HepG2 (cell line): ENCODE measurements around the gene IFT88. TPM values are rescaled to one million over a fixed set of nuclear protein-coding genes. Genes with fewer than 3 reads are reported as not detected.

Experiments
- DNMT1 ChIP-seq: sonication (generic); formaldehyde crosslinking; IDR thresholded peaks from 2 replicates; pipeline ENCODE4 v1.5.1; 2020; ENCODE audit warnings: mild to moderate bottlenecking, missing genetic modification reagents
- GTF3A ChIP-seq: sonication (generic); formaldehyde crosslinking; conservative IDR thresholded peaks from 2 replicates; pipeline ENCODE4 v1.4.0; 2020; ENCODE audit warnings: mild to moderate bottlenecking, missing genetic modification reagents
- KLF15 ChIP-seq: sonication (generic); formaldehyde crosslinking; IDR thresholded peaks from 2 replicates; pipeline ENCODE4 v1.8.1; 2023; ENCODE audit warnings: borderline replicate concordance, mild to moderate bottlenecking, inconsistent platforms, missing genetic modification reagents, mixed read lengths
- MAFG ChIP-seq: sonication (generic); formaldehyde crosslinking; IDR thresholded peaks from 2 replicates; pipeline ENCODE4 v1.5.1; 2020; ENCODE audit warnings: mild to moderate bottlenecking, missing genetic modification reagents
- NR1H2 ChIP-seq: sonication (generic); formaldehyde crosslinking; IDR thresholded peaks from 2 replicates; pipeline ENCODE4 v1.8.1; 2022; ENCODE audit warnings: low read depth, missing genetic modification reagents, borderline replicate concordance
- NRL ChIP-seq: sonication (generic); formaldehyde crosslinking; IDR thresholded peaks from 2 replicates; pipeline ENCODE4 v1.5.0; 2020; ENCODE audit warnings: missing genetic modification reagents, mild to moderate bottlenecking, moderate library complexity, borderline replicate concordance
- REPIN1 ChIP-seq: sonication (generic); formaldehyde crosslinking; IDR thresholded peaks from 2 replicates; pipeline ENCODE4 v1.8.0; 2022; ENCODE audit warnings: missing genetic modification reagents, low read depth, mild to moderate bottlenecking, borderline replicate concordance
- TBX2 ChIP-seq: sonication (generic); formaldehyde crosslinking; IDR thresholded peaks from 2 replicates; pipeline ENCODE4 v1.5.0; 2020; ENCODE audit warnings: missing genetic modification reagents, mild to moderate bottlenecking, borderline replicate concordance
- THRA ChIP-seq: sonication (generic); formaldehyde crosslinking; IDR thresholded peaks from 2 replicates; pipeline ENCODE4 v1.4.0; 2020; ENCODE audit warnings: missing genetic modification reagents, borderline replicate concordance
- ZNF556 ChIP-seq: sonication (generic); formaldehyde crosslinking; IDR thresholded peaks from 2 replicates; pipeline ENCODE4 v1.4.0; 2020; ENCODE audit warnings: mild to moderate bottlenecking, missing genetic modification reagents, borderline replicate concordance
- ZNF660 ChIP-seq: sonication (generic); formaldehyde crosslinking; IDR thresholded peaks from 2 replicates; pipeline ENCODE4 v1.5.1; 2020; ENCODE audit warnings: mild to moderate bottlenecking, low read depth, missing genetic modification reagents, borderline replicate concordance
- ZNF772 ChIP-seq: sonication (generic); formaldehyde crosslinking; IDR thresholded peaks from 2 replicates; pipeline ENCODE4 v1.5.0; 2020; ENCODE audit warnings: mild to moderate bottlenecking, missing genetic modification reagents
- ZSCAN25 ChIP-seq: sonication (generic); formaldehyde crosslinking; IDR thresholded peaks from 2 replicates; pipeline ENCODE4 v1.8.0; 2022; ENCODE audit warnings: mild to moderate bottlenecking, missing genetic modification reagents
- ZXDC ChIP-seq: sonication (generic); formaldehyde crosslinking; IDR thresholded peaks from 2 replicates; pipeline ENCODE4 v1.5.0; 2020; ENCODE audit warnings: mild to moderate bottlenecking, missing genetic modification reagents
- polyA plus RNA-seq, 8 experiments: library from polyadenylated mRNA; depleted of rRNA in 3 of 8; stranded (reverse) in 7 of 8; unstranded in 1 of 8; fragments of >200 nt; fragmentation: Illumina TruSeq in 4 of 8; extraction: Trizol in 4 of 8; gene quantifications; 2 replicates each; pipeline versions ENCODE4 v1.2.1 to v1.2.3, GENCODE V29; 2011 to 2016; ENCODE audit warnings: low read depth in 4 of 8, missing spikeins in 1 of 8, mixed read lengths in 1 of 8; ENCODE audit not compliant: insufficient read depth in 1 of 8
- total RNA-seq, 5 experiments: library from RNA; depleted of rRNA; stranded (reverse); fragments of >200 nt; fragmentation: Illumina TruSeq; extraction: Trizol; gene quantifications; 2 replicates each; pipeline ENCODE4 v1.2.3, GENCODE V29; 2016; ENCODE audit warnings: low read depth in 1 of 5
- TF ChIP-seq, protein P1 (sequence below): sonication (generic); formaldehyde crosslinking; IDR thresholded peaks from 2 replicates; pipeline ENCODE4 v1.4.0; 2020; ENCODE audit warnings: low read depth, missing genetic modification reagents
- TF ChIP-seq, protein P2 (sequence below): sonication (generic); formaldehyde crosslinking; IDR thresholded peaks from 2 replicates; pipeline ENCODE4 v1.8.1; 2023; ENCODE audit warnings: mild to moderate bottlenecking, missing genetic modification reagents
- TF ChIP-seq, protein P3 (sequence below): sonication (generic); formaldehyde crosslinking; IDR thresholded peaks from 2 replicates; pipeline ENCODE4 v1.4.0; 2020; ENCODE audit warnings: mild to moderate bottlenecking, missing genetic modification reagents

Gene IFT88
- total and polyA plus RNA-seq, 2 of the 13 experiments (the other 11 are each of a cell fraction or from before 2014, with no cell fraction given) = 8.4 to 19.9 TPM

DNA sequence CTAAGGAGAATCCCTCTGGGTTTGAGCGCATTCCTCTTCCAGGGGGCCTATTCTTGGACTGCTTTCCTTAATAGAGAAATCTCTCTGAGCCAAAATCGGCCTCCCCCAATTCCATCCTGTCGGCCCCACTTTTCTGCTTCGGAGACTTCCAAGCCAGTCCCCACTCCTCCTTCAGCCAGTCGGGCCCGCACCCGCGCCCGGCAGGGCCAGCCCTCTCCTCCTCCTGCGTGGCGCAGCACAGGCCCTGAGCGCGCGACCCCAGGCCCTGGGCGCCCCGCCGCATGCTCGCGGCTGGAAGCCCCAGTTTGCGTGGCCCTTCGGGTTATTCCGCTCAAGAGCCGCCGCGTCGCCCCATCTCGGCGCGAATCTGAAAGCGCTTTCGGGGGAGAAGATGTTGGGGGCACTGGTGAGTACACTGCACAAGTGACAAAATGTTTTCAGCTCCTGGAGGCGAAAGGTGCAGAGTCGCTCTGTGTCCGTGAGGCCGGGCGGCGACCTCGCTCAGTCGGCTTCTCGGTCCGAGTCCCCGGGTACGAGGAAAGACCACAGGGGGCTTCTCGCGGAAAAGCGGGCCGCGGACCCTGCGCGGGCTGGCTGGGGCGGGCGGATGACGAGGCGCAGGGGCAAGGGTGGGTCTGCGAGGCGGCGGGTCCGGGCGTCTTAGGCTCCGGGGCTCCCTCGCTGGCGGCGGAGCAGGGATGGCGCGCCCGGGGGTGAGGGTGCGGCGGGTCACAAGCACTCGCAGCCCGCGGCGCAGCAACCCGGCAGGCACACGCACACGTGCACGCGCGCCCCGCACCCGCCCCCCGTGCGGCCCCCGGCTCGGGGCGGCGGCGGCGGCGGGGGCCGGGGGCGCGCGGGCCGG is 136.2 kb downstream of the IFT88 start, which contains the start of gene IL17D (continued):
- TF ChIP-seq NR1H2 (CRISPR knock-in tag) (no peak), KLF15 (CRISPR knock-in tag) (no peak), THRA (CRISPR knock-in tag) (no peak), ZXDC (CRISPR knock-in tag) (no peak), REPIN1 (CRISPR knock-in tag) (no peak), TBX2 (CRISPR knock-in tag) (no peak; the same call in 1 of the 2 replicates), ZNF772 (CRISPR knock-in tag) (0 out of 2 replicates have a peak, but pooled peaks have one; percentile 19), ZNF556 (no peak), GTF3A (CRISPR knock-in tag) (no peak), MAFG (CRISPR knock-in tag) (no peak), ZSCAN25 (0 out of 2 replicates have a peak, but pooled peaks have one; percentile 33), ZNF660 (CRISPR knock-in tag) (no peak), DNMT1 (CRISPR knock-in tag) (no peak), NRL (CRISPR knock-in tag) (peak; percentile 71; the same call in 1 of the 2 replicates)
- TF ChIP-seq, protein P1, sequence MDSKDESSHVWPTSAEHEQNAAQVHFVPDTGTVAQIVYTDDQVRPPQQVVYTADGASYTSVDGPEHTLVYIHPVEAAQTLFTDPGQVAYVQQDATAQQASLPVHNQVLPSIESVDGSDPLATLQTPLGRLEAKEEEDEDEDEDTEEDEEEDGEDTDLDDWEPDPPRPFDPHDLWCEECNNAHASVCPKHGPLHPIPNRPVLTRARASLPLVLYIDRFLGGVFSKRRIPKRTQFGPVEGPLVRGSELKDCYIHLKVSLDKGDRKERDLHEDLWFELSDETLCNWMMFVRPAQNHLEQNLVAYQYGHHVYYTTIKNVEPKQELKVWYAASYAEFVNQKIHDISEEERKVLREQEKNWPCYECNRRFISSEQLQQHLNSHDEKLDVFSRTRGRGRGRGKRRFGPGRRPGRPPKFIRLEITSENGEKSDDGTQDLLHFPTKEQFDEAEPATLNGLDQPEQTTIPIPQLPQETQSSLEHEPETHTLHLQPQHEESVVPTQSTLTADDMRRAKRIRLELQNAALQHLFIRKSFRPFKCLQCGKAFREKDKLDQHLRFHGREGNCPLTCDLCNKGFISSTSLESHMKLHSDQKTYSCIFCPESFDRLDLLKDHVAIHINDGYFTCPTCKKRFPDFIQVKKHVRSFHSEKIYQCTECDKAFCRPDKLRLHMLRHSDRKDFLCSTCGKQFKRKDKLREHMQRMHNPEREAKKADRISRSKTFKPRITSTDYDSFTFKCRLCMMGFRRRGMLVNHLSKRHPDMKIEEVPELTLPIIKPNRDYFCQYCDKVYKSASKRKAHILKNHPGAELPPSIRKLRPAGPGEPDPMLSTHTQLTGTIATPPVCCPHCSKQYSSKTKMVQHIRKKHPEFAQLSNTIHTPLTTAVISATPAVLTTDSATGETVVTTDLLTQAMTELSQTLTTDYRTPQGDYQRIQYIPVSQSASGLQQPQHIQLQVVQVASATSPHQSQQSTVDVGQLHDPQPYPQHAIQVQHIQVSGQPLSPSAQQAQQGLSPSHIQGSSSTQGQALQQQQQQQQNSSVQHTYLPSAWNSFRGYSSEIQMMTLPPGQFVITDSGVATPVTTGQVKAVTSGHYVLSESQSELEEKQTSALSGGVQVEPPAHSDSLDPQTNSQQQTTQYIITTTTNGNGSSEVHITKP = no peak
- TF ChIP-seq, protein P2, sequence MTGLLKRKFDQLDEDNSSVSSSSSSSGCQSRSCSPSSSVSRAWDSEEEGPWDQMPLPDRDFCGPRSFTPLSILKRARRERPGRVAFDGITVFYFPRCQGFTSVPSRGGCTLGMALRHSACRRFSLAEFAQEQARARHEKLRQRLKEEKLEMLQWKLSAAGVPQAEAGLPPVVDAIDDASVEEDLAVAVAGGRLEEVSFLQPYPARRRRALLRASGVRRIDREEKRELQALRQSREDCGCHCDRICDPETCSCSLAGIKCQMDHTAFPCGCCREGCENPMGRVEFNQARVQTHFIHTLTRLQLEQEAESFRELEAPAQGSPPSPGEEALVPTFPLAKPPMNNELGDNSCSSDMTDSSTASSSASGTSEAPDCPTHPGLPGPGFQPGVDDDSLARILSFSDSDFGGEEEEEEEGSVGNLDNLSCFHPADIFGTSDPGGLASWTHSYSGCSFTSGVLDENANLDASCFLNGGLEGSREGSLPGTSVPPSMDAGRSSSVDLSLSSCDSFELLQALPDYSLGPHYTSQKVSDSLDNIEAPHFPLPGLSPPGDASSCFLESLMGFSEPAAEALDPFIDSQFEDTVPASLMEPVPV (CRISPR knock-in tag) = 0 out of 2 replicates have a peak, but pooled peaks have one; percentile 32
- TF ChIP-seq, protein P3, sequence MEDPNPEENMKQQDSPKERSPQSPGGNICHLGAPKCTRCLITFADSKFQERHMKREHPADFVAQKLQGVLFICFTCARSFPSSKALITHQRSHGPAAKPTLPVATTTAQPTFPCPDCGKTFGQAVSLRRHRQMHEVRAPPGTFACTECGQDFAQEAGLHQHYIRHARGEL (CRISPR knock-in tag) = 0 out of 2 replicates have a peak, but pooled peaks have one; percentile 19
